ENCODE data around the gene C15orf39.

Gene C15orf39

DNA sequence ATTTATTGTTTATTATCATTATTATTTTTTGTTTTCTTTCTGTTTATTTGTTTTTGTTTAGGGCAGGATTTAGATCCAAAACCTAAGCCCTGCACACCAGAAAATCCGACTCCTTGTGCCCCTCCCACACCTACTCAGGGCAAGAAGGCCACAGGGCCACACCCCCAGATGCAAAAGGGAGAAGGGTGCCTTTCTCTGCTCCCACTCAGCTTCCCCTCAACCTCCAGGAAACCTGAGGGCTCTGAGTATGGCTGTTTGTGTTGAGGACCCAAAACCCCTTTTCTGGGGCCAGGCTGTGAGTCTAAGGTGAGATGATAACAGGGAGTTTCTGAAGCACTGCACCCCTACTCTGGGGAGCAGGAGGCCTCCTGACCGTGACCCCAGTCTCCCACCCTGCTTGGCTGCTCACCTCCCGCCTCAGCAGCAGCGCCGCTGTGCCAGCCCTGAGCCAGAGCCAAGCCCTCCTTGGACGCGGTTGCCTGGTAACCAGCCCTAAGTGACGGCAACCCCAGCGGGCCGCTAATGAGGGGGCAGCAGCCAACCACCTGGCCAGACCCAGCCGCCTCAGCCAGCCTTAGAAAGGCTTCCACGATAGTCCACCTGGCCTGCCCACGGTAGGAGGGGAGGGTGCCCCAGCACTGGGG is 6.4 kb upstream of the C15orf39 start:
- intact Hi-C loops (cut with DNase I), result no loop called here

DNA sequence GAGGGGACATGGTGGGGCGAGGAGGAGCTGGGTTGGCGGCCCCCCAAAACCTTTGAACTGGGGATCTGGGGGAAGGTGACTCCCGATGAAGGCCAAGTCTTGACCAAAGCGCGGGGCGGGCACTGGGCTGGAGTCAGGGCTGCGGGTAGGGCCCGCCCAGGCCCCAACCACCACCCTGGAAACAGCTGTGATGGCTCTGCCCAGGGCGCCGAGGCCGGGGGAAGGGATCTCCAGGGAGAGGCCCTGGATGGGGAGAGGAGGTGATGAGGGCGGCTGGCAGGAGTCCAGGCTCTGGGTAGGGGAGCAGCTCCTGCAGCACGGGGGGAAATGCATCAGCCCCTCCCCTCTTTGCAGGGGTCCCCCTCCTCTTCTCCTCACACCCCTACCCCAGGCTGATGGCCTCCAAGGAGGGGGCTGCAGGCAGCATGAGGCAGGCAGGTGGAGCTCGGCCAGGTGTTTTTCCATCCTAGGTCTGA is 5.9 kb upstream of the C15orf39 start:
- DNase-seq, result no peak
- intact Hi-C loops (cut with DNase I), result no loop called here

More for the DNA sequence above, 6.4 kb upstream of the C15orf39 start:
- DNase-seq, result peak in 7 of 10 donors; percentile 32 to 91 (median 53)

DNA sequence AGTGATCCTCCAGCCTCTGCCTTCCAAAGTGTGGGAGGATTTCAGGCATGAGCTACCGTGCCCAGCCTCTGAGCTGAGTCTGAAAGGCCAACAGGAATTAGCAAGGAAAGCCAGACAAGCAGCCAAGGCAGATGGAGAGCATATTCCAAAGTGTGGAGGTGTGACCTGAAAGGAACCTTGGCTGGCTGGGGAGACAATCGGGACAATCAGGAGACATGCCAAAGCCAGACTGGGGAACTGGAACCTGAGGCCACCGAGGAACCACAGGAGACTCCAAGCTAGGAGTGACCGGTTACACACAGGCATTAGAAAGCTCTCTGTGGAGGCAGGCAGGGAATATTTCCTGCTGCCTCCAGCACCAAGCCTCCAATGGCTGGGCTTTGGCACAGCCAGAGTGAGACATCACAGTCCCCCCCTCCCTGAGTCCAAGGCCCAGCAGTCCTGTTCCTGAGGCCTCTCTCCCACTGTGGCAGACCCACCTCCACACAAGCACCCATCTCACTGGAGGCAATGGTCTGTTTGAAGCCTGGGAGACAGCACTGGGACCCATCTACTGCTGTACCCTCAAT is 4.5 kb upstream of the C15orf39 start:
- intact Hi-C loops (cut with DNase I), result no loop called here
- DNase-seq, result no peak

DNA sequence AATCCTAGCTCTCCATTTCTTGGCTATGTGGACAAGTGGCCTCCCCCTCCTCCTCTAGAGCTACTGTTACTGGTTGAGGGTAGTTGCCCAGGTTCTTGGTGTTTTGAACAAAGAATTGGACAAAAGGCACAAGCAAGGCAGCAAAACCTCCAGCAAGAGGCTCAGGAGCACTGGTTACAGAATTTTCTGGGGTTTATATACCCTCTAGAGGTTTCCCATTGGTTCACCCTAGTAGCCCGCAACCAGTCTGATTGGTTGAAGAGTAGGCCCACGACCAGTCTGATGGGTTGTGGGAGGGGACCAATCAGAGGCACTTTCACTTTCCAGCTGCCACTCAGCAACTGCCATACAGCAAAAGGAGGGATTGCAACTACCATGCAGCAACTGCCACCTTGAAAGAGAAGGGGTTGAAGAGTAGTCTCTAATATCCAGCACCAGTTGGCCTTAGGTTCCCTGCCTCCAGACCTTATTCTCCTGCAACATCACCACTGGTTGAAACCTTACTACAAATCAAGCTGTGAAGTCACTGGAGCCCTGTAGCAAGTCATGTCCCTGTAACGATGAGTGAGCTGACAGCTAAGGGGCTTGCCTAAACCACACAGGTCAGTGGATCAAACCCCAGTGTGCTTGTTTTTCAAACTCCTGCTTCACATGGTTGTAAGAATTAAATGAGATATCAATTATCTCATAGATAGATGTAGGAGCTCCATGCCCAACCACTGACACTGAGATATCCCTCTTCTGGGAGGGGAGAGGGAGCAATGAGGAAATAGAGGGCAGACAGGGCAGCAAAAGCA is 2.9 kb upstream of the C15orf39 start:
- DNase-seq, result no peak
- intact Hi-C loops (cut with DNase I), result no loop called here

DNA sequence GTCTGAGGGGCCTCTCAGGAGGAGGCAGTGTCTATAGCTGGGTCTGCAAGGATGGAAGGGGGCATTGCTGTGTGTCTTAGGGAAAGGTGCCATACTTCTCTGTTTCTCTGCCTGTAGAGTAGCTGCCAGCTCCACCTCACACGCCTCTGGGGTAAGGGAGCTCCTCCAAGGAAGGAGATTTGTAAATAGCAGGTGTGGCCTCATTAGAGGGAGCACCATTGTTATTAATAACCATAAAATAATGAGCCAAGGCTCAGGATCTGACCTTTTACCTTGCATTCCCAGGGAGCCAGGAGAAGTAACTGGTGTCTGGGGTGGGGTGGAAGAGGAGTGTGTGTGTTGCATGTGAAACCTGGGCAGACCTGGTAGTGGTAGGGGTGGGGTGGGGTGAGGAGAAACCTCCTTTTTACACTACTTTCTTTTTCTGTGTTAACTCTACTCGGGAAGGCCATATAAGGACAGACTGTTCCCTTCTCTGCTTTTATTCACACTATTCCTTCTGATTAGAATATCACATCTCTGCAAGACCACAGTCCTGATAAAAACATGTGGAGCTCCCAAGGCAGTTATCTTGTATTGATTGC is 2.2 kb upstream of the C15orf39 start:
- intact Hi-C loops (cut with DNase I), result no loop called here
- no peak for DNase-seq

DNA sequence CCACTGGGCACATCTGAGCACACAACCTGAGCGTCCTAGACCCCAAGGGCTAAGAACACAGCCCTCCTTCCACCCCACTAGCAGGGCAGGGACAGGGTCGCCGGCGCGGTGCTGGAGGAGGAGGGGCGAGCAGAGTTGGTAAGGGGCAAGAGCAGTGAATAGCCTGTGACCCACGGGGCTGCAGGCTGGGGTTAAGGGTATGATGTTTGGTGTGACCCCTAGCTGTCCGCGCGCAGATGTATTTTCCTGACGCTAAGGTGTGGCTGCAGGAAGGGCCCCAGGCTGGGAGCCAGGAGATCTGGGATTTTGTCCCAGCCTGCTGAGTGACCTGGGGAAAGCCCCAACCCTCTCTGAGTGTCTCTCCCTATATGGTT is 1.3 kb upstream of the C15orf39 start:
- intact Hi-C loops (cut with DNase I), result loop anchor here (5.0 to 10.0 kb wide), 2 partner anchors 144 to 158 kb away; partner anchors contain the start of gene NEIL1

GRCh38 chr15:75200765-75201615 is 692 bp upstream of the C15orf39 start:
- no peak for DNase-seq
- intact Hi-C loops (cut with DNase I), result loop anchor here (5.0 to 10.0 kb wide), 2 partner anchors 144 to 159 kb away; partner anchors contain the start of gene NEIL1

More for the DNA sequence above, 1.3 kb upstream of the C15orf39 start:
- DNase-seq, result no peak

- peak in 9 of 10 donors; percentile 29 to 94 (median 61) for DNase-seq
- intact Hi-C loops (cut with DNase I), result loop anchor here (5.0 to 10.0 kb wide), 2 partner anchors 142 to 160 kb away; partner anchors contain the start of gene NEIL1
Measured at GRCh38 chr15:75202251-75203016, 752 bp downstream of the C15orf39 start.

DNA sequence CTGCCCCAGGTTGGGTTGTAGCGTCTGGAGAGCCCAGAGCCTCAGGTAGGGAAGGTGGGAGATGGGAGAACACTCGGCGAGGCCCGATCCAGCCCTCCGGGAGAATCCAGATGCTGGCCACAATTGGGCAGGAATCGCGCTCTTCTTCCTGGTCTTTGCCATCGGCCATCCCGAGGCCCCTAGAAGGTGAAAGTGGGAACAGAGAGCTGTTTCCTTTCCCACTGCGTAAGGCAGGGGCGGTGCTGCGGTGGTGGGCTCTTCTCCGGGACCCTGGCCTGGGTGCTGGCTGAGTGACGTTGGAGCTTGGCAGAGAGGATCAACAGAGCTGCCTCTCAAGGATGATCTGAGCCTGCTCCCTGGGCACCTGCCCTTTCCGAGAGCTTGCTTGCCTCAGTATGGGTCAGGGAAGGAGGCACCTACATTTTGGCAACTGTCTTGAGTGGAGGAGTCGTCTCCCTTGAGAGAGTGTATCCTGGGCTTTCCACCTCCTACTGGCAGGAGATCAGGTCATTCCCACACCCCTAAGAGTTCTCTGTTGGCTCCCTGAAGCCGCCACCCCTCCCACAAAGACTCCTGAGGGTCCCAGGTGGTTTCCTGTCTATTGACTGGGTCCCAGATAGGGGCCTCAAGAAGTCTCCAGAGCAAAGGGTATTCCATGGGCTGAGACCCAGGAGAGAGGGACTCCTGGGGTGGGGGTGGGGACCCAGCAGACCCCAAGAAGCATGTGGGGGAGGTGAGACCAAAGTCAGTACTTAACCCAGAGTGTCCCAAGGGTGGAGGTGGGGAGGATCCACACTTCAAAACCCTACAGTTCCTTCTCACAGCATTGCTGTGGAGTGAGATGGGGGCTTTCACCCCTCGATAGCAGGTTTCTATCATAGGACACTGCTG is 1.6 kb downstream of the C15orf39 start:
- DNase-seq, result no peak
- intact Hi-C loops (cut with DNase I), result loop anchor here (5.0 to 10.0 kb wide), 2 partner anchors 142 to 161 kb away; partner anchors contain the start of gene NEIL1

GRCh38 chr15:75203908-75204263 is 2.2 kb downstream of the C15orf39 start:
- DNase-seq, result no peak
- intact Hi-C loops (cut with DNase I), result loop anchor here (1.0 to 10.0 kb wide), 3 partner anchors 141 to 175 kb away; partner anchors contain the start of gene NEIL1

DNA sequence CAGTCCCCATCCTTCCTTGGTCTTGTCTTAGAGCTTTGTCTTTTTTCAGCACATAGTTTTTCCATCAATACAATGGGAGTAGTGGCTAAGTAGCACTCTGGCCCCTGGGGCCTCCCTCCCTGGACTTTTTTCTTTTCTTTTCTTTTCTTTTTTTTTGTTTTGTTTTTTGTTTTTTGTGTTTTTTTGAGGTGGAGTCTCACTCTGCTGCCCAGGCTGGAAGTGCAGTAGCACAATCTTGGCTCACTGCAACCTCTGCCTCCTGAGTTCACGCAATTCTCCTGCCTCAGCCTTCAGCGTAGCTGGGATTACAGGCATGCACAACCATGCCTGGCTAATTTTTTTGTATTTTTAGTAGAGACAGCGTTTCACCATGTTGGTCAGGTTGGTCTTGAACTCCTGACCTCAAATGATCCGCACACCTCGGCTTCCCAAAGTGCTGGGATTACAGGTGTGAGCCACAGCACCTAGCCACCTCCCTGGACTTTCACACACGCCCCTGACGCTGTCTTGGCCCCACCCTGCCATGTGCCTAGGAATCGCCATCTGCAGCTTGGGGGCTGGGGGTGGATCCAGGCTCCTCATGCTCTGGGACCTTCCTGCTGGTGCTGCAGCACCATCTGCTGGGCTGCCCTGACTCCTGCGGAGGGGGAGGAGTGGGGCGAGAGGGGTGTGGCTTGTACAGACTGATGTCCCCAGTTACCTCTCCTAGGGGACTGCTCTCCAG is 2.8 kb downstream of the C15orf39 start:
- peak; percentile 78 to 98 (median 90) for DNase-seq
- intact Hi-C loops (cut with DNase I), result loop anchor here (1.0 to 10.0 kb wide), 3 partner anchors 140 to 175 kb away; partner anchors contain the start of gene NEIL1

DNA sequence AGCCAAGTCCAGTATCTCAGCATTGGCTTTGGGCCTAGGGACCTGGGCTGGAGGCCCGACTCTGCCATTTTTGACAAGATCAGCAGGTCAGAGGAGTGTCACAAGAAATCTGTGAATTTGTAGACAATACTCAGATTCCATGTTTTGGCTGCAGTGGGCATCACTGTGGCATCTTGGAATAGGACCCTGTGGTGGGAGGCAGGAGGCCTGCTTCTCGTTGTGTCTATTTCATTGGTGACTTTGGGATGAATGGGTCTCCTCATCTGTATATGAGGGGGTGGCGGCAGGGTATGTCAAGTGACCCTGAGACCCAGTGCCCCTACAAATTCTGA is 3.3 kb downstream of the C15orf39 start:
- DNase-seq, result no peak
- intact Hi-C loops (cut with DNase I), result loop anchor here (10.0 kb wide), 1 partner anchor 140 kb away; the partner anchor contains the start of gene NEIL1

GRCh38 chr15:75206006-75206405 is 4.3 kb downstream of the C15orf39 start:
- no peak for DNase-seq
- intact Hi-C loops (cut with DNase I), result loop anchor here (10.0 kb wide), 1 partner anchor 139 kb away; the partner anchor contains the start of gene NEIL1

DNA sequence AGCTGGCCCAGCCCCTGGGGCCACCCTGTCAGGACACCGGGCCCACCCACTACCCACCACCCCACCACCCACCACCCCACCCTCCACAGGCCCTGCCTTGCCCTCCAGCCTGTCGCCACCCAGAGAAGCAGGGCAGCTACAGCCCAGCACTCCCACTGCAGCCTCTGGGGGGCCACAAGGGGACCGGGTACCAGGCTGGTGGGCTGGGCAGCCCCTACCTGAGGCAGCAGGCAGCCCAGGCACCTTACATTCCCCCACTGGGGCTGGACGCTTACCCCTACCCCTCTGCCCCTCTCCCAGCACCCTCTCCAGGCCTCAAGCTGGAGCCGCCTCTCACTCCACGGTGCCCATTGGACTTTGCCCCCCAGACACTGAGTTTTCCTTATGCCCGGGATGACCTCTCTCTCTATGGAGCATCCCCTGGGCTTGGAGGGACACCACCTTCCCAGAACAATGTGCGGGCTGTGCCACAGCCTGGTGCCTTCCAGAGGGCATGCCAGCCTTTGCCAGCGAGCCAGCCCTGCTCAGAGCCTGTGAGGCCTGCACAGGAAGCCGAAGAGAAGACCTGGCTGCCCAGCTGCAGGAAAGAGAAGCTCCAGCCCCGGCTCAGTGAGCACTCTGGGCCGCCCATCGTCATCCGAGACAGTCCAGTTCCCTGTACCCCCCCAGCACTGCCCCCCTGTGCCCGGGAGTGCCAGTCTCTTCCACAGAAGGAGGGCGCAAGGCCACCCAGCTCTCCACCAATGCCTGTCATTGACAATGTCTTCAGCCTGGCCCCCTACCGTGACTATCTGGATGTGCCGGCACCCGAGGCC is 5.3 kb downstream of the C15orf39 start:
- intact Hi-C loops (cut with DNase I), result loop anchor here (10.0 kb wide), 1 partner anchor 138 kb away; the partner anchor contains the start of gene NEIL1
- DNase-seq, result no peak

GRCh38 chr15:75207618-75208500 is 6.2 kb downstream of the C15orf39 start:
- peak in 2 of 10 donors; percentile 16 to 23 for DNase-seq
- intact Hi-C loops (cut with DNase I), result loop anchor here (10.0 kb wide), 1 partner anchor 137 kb away; the partner anchor contains the start of gene NEIL1
